Measurements from ENCODE around the gene GSDME. TPM values are rescaled to one million over a fixed set of nuclear protein-coding genes. Genes with fewer than 3 reads are reported as not detected.
A peak's percentile ranks its signal among the peaks of the same experiment; 100 is the strongest.

The GSDME gene
- total RNA-seq, 2 experiments from 2014 or later, result 6.2 to 8.5 TPM

DNA sequence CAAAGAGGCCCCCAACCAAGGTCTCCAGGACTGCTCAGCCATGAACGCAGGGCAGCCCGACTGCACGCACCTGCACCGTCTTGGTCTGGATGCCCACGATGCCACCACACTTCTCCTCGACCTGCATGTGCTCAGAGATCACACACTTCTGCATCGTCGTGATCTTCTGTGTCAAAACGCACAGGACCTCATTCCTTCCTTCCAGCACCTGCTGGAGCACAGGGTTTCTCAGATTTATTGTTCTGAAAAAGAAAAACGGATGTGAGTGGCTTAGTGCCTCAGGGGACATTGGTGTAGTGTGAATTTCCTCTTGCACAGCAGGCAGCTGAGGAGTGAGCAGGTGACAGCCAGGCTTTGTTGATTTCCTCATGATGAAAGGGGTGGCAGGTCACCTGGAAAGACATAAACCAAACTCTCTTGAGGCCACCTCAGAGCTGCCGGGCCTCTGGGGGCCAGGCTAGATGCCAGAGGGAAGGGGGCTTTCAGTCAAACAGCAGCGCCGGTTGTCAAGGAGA is 38.2 kb downstream of the GSDME start:
- H3K27me3 Mint-ChIP-seq, result peaks cover 23% of the 10 kb centered on the region
- intact Hi-C loops (cut with DNase I, micrococcal nuclease), result no loop called here
- H3K4me1 Mint-ChIP-seq, result peaks cover 4% of the 10 kb centered on the region
- no peak overlapping the region for H3K27ac Mint-ChIP-seq
- H3K9me3 Mint-ChIP-seq (ENCODE audit: low read depth), result no peaks in the 10 kb centered on the region
- no peak for DNase-seq
- POLR2A ChIA-PET, result no interaction called here
- H3K36me3 Mint-ChIP-seq (ENCODE audit: low read depth), result no peaks in the 10 kb centered on the region
- CTCF ChIA-PET, result no interaction called here
- ATAC-seq, result no peak
- H3K4me3 Mint-ChIP-seq, result no peak overlapping the region

DNA sequence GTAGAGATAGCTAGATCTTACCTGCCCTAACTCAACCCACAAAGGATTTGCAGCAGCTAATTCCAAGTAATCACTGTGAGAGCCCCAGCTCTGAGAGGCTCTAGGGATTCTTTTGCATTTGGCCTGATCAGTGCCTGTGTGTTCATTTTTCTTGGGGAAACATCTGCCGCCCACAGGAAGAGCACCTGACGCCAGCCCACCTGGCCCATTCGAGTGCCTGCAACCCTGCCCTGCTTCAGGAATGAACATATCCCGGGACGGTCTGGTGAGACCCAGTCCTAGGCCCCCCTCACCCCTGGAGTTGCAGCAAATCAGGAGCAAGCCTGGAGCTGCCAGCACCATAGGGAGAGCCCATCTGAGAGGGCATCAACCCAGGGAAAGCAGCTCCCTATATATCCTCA is 38.8 kb downstream of the GSDME start:
- CTCF ChIA-PET, result interaction anchor here (1.3 kb wide), 1 partner anchor 16 kb away, joined by 3 read pairs; no protein-coding TSS in a partner anchor
- H3K27ac Mint-ChIP-seq, result no peak overlapping the region
- H3K27me3 Mint-ChIP-seq, result peaks cover 24% of the 10 kb centered on the region
- POLR2A ChIA-PET, result interaction anchor here (0.6 kb wide), 1 partner anchor 10 kb away, joined by 3 read pairs; no protein-coding TSS in a partner anchor
- H3K36me3 Mint-ChIP-seq (ENCODE audit: low read depth), result no peaks in the 10 kb centered on the region
- H3K4me1 Mint-ChIP-seq, result peaks cover 4% of the 10 kb centered on the region
- ATAC-seq, result no peak
- no peak overlapping the region for H3K4me3 Mint-ChIP-seq
- DNase-seq, result no peak
- intact Hi-C loops (cut with DNase I, micrococcal nuclease), result no loop called here
- no peaks in the 10 kb centered on the region for H3K9me3 Mint-ChIP-seq (ENCODE audit: low read depth)

DNA sequence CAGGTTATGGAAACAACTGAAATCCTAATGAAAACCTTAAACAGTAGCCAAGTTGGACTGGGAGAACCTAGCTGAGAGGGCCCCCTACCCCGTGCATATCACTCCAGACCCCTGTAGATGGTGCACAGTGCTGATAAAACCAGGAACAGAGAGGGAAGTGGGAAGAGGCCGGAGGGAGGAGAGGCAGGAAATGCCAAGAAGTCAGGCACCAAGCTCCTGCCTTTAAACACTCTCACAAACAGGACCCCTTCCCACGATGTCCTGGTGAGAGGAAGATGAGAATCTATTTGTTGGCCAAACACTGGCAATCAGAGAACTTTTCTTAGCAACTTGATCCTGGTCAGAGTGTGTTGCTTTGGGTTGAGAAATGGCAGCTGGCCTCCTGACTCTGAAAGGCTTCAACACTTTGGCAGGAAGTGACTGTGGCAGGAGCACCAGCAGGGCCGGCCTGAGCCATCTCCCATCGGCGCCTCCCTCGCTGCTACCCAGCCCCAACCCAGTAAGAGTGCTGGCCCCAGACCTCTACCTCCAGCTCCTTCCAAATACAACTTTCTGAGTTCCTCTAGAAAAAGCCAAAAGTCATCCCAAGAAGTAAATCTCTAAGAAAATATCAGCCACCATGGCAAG is 39.5 kb downstream of the GSDME start:
- DNase-seq (no peak), ATAC-seq (no peak)
- H3K27ac Mint-ChIP-seq, result no peak overlapping the region
- no peak overlapping the region for H3K4me3 Mint-ChIP-seq
- intact Hi-C loops (cut with DNase I, micrococcal nuclease), result no loop called here
- no peaks in the 10 kb centered on the region for H3K9me3 Mint-ChIP-seq (ENCODE audit: low read depth)
- CTCF ChIA-PET, result interaction anchor here (1.3 kb wide), 1 partner anchor 16 kb away, joined by 3 read pairs; no protein-coding TSS in a partner anchor
- H3K4me1 Mint-ChIP-seq, result peaks cover 4% of the 10 kb centered on the region
- POLR2A ChIA-PET, result interaction anchor here (0.6 kb wide), 1 partner anchor 9 kb away, joined by 3 read pairs; no protein-coding TSS in a partner anchor
- H3K36me3 Mint-ChIP-seq (ENCODE audit: low read depth), result no peaks in the 10 kb centered on the region
- peaks cover 27% of the 10 kb centered on the region for H3K27me3 Mint-ChIP-seq

DNA sequence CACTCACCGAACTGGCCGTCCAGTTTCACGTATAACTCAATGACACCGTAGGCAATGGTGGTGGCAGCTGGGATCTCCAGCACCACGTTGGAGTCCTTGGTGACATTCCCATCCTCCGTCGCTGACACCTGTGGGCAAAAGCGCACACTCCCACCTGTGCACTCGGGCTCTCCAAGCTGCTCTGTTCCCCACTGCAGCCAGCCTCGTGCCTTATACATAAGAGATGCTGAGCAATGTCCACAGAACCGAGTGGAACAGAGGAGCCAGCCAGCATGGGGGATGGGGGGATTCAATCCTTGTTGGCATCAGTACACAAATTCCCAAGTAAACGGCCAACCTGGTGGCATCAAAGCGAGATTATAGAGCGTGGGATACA is 40.0 kb downstream of the GSDME start:
- peaks cover 27% of the 10 kb centered on the region for H3K27me3 Mint-ChIP-seq
- peaks cover 4% of the 10 kb centered on the region for H3K4me1 Mint-ChIP-seq
- H3K36me3 Mint-ChIP-seq (ENCODE audit: low read depth), result no peaks in the 10 kb centered on the region
- no peak overlapping the region for H3K27ac Mint-ChIP-seq
- H3K9me3 Mint-ChIP-seq (ENCODE audit: low read depth), result no peaks in the 10 kb centered on the region
- ChIA-PET POLR2A (no interaction called here), CTCF (interaction anchor here (1.3 kb wide), 1 partner anchor 15 kb away, joined by 3 read pairs; no protein-coding TSS in a partner anchor)
- no peak for ATAC-seq
- no peak for DNase-seq
- intact Hi-C loops (cut with DNase I, micrococcal nuclease), result no loop called here
- H3K4me3 Mint-ChIP-seq, result no peak overlapping the region

DNA sequence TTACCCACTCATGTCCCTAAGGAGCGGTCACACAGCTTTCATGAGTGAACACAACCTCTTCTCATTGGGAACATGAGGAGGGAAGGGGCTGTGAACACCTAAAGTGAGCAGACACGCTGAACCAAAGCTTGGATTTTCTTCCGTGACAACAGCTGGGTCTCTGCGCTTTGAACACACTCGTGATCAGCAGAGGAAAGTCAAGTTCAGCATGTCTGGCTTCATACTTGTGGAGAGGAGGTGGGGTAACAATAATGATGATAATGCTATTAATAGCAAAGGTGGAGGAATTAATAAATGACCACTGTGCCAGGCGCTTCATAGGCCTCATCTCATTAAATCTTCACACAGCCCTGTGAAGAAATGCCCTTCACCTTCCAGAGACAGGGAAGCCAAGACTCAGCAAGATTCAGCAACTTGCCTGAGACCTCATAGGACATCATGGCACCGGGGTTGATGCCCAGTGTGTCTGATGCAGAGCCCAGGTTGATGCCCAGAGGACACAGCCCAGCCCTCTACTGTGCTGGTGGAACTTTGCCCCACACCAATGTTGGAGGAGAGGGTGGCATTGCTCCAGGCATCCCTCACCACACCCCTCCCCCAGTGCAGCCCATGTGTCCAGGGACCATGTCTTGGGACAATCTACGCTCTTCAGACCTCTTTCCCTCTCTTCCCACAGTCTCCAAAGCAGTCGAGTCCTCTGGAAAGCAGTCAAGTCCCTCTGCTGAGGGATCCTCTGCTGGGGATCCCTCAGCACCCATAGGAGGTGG is 40.6 kb downstream of the GSDME start:
- Mint-ChIP-seq H3K27me3 (peaks cover 23% of the 10 kb centered on the region), H3K27ac (no peak overlapping the region), H3K4me3 (no peak overlapping the region), H3K36me3 (ENCODE audit: low read depth) (no peaks in the 10 kb centered on the region), H3K9me3 (ENCODE audit: low read depth) (no peaks in the 10 kb centered on the region), H3K4me1 (peaks cover 4% of the 10 kb centered on the region)
- ATAC-seq (no peak), DNase-seq (no peak)
- ChIA-PET POLR2A (no interaction called here), CTCF (interaction anchor here (0.6 to 1.5 kb wide), 5 partner anchors 14 to 853 kb away, joined by 3 to 5 read pairs (median 3); no protein-coding TSS in a partner anchor)
- intact Hi-C loops (cut with DNase I, micrococcal nuclease), result no loop called here

DNA sequence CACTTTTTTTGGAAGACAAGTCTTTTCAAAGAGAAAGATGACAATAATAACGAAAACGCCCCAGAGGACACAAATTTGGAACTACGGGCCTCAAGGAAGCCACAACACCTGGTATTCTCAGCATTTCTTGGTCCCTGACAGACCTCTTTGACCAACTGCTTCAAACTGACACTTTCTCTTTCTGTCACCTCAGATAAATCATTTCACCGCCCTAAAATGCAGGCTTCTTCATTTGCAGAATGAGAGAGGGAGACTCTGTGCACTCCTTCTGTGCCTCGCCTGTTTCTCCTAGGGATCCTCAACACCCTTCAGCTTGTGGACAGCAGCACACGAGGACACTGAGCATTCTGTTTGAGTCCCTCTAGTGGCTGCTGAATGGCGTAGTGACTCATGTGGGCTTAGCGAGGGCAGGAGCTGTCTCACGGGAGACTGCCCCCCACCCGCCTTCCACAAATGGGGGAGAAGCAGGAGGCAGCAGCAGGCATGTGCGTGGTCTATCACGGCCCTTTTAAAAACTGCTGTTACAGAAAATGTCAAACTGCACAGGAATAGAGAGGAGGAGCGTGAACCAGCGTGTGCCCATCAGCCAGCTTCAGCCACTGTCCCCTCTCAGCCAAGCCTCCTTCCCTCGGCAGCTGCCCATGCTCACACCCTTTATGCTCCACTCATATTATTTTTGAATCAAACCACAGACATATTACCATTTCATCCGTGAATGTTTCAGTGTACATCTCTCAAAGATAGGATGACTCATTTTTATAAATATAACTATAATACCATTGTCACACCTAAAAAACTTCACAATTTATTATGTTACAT is 41.4 kb downstream of the GSDME start:
- peak; percentile 27 for DNase-seq
- H3K27me3 Mint-ChIP-seq, result peaks cover 22% of the 10 kb centered on the region

DNA sequence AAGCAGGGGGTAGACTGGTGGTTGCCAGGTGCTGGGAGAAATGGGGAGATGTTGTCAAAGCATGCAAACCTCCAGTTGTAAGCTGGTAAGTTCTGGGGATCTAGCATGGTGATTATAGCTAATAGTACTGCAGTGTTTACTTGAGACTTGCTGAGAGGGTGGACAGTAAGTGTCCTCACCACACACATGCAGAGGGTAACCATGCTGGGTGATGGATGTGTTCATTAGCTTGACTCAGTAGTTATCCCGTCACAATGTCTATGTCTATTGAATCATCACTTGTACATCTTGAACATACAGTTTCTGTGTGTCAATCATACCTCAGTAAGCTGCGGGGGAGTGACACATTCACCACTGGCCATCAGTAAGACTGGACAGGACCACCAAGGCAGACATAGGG is 42.1 kb downstream of the GSDME start:
- Mint-ChIP-seq H3K36me3 (ENCODE audit: low read depth) (no peaks in the 10 kb centered on the region), H3K4me1 (peaks cover 4% of the 10 kb centered on the region), H3K27me3 (peaks cover 22% of the 10 kb centered on the region), H3K9me3 (ENCODE audit: low read depth) (no peaks in the 10 kb centered on the region), H3K27ac (no peak overlapping the region), H3K4me3 (no peak overlapping the region)
- no peak for ATAC-seq
- CTCF ChIA-PET, result interaction anchor here (0.5 to 1.5 kb wide), 3 partner anchors 15 to 851 kb away, joined by 4 to 5 read pairs (median 4); no protein-coding TSS in a partner anchor
- POLR2A ChIA-PET, result no interaction called here
- DNase-seq, result no peak
- intact Hi-C loops (cut with DNase I, micrococcal nuclease), result no loop called here

More for the DNA sequence above, 41.4 kb downstream of the GSDME start:
- H3K4me1 Mint-ChIP-seq, result peaks cover 4% of the 10 kb centered on the region
- H3K36me3 Mint-ChIP-seq (ENCODE audit: low read depth), result no peaks in the 10 kb centered on the region
- ATAC-seq, result peak; percentile 60
- H3K9me3 Mint-ChIP-seq (ENCODE audit: low read depth), result no peaks in the 10 kb centered on the region
- H3K4me3 Mint-ChIP-seq, result no peak overlapping the region
- no peak overlapping the region for H3K27ac Mint-ChIP-seq
- POLR2A ChIA-PET, result no interaction called here
- intact Hi-C loops (cut with DNase I, micrococcal nuclease), result no loop called here
- CTCF ChIA-PET, result interaction anchor here (0.5 to 1.5 kb wide), 7 partner anchors 14 to 852 kb away, joined by 3 to 5 read pairs (median 4); no protein-coding TSS in a partner anchor

DNA sequence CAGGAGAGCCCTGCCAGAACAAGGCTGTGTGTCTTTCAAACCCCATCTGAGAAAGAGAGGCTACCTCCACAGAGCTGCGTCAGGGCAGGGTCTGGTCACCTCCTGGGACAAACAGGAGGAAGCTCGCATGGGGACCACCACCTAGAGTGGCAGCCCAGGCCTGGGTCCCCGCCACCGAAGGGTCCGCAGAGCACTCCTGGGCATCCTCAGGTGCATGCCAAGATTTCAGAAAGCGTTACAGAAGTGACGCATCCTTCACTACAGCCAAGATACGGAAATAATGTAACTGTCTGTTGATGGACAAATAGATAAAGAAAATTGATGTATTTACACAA is 42.6 kb downstream of the GSDME start:
- POLR2A ChIA-PET, result no interaction called here
- Mint-ChIP-seq H3K27me3 (peaks cover 22% of the 10 kb centered on the region), H3K4me1 (peaks cover 4% of the 10 kb centered on the region), H3K9me3 (ENCODE audit: low read depth) (no peaks in the 10 kb centered on the region), H3K27ac (no peak overlapping the region), H3K36me3 (ENCODE audit: low read depth) (no peaks in the 10 kb centered on the region), H3K4me3 (no peak overlapping the region)
- CTCF ChIA-PET, result interaction anchor here (0.8 kb wide), 1 partner anchor 50 kb away, joined by 3 read pairs; no protein-coding TSS in a partner anchor
- DNase-seq, result no peak
- intact Hi-C loops (cut with DNase I, micrococcal nuclease), result no loop called here
- no peak for ATAC-seq

DNA sequence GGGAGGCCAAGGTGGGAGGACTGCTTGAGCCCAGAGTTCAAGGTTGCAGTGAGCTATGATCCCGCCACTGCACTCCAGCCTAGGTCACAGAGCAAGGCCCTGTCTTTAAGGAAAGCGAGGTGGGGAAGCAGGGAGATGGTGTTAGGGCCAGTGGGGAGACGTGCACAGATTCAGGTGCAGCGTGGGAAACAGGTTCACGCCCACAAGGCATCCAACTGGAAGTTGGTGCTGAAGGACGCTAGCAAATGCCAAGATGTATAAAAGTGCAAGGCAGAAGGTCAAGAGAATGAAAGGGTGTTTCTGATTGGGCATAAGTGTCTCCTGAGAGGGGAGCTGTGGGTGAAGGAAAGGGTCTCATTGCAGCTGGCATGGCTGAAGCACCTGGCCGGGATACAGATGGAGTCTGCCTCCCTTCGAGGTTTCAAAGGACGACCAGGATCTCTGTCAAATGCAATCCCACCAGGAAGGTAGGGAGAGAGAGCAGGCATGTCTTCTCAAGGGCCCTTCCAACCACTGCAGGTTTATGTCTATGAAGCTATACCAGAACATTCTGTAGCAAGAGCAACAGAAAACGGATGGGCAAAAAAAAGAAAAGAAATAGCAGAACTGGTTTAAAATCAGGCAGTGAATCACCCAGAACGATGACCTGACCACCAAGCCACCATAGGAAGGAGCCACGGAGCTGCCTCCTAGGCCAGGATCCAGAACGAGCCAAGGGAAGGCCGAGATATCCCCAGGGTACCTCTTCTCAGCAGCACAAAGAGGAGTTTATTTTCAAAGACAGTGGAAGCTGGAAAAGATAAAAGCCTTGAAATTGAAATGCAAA is 43.2 kb downstream of the GSDME start:
- Mint-ChIP-seq H3K27ac (no peak overlapping the region), H3K36me3 (ENCODE audit: low read depth) (no peaks in the 10 kb centered on the region), H3K4me1 (peaks cover 4% of the 10 kb centered on the region), H3K4me3 (no peak overlapping the region), H3K27me3 (peaks cover 22% of the 10 kb centered on the region), H3K9me3 (ENCODE audit: low read depth) (no peaks in the 10 kb centered on the region)
- ChIA-PET POLR2A (no interaction called here), CTCF (interaction anchor here (0.8 kb wide), 1 partner anchor 49 kb away, joined by 3 read pairs; no protein-coding TSS in a partner anchor)
- intact Hi-C loops (cut with DNase I, micrococcal nuclease), result no loop called here
- ATAC-seq (no peak), DNase-seq (no peak)

DNA sequence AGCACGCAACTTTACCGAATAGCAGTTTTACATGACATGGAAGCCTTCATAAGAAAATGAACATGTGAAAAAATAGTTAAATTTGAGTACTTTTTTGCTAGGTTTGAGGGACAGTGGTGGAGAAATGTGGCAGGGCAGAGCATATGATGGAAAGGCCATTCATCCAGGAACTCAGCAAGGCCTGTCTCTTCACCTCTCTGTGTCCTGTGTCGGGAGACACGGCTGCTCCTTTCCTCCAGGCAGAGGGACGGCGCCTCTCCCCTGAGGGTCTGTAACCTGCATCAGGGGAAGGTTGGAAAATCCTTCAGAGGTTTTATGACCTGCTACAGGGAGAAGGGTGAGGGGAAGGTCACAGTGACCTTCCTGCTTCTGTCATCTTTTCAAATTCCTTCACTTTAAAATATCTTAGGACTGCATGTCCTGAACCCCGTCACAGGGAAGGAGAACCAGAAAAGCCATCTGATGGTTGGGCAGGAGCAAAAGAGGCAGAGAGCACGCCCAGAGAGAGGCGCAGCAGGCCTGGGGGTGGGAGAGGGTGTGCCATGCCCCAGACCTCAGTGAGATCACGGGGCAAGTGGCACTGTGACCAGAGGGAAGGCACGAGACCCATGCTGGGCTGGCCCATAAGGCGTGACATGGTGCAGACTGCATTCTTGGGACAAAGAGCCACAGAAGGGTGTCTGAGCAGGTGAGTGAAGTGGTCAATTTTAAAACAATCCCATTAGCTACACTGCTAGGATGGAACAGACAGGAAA is 44.0 kb downstream of the GSDME start:
- H3K36me3 Mint-ChIP-seq (ENCODE audit: low read depth), result no peaks in the 10 kb centered on the region
- ChIA-PET POLR2A (no interaction called here), CTCF (no interaction called here)

More for the DNA sequence above, 44.0 kb downstream of the GSDME start:
- H3K4me3 Mint-ChIP-seq, result no peak overlapping the region
- intact Hi-C loops (cut with DNase I, micrococcal nuclease), result no loop called here
- H3K9me3 Mint-ChIP-seq (ENCODE audit: low read depth), result no peaks in the 10 kb centered on the region
- peaks cover 4% of the 10 kb centered on the region for H3K4me1 Mint-ChIP-seq
- H3K27me3 Mint-ChIP-seq, result peaks cover 22% of the 10 kb centered on the region
- H3K27ac Mint-ChIP-seq, result no peak overlapping the region
- DNase-seq (no peak), ATAC-seq (no peak)

Data from activated CD4-positive, alpha-beta T cell treated with anti-CD3 and anti-CD28 coated beads for 36 hours (primary cell).